ENCODE data around the gene TPD52L2.

The TPD52L2 gene

DNA sequence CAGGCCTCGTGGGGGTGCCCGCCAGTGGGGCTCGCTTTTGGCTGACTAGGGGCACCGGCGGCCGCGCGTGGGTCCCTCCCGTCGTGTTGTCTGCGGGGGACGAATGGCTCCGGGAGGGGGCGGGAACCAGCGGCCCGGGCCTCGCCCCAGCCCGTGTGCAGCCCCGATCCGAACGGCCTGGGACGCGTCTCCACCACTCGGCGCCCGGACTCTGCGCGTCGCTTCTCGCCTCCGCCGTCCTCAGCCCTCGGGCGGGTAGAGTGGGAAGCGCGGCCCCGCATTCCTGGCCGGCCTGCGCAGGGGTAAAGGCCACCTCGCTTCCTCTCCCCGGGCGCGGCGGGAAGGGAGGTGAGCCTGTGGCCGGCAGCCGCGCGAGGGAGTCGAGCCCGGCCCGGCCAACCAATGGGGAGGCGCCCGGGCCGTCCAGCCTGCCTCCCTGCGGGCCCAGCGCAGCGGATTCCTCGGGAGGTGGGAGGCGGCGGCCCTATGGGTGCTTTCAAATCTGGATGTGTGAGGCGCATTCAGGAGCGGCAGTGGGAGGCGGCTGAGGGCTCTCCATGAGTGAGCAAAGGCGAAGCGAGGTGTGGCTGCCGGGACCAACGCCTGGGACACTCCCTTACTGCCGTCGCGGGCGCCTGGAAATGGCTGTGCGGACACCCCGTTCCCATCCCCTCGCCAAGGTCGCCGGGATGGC is 32.9 kb upstream of the TPD52L2 start:
- TF ChIP-seq, protein P1, sequence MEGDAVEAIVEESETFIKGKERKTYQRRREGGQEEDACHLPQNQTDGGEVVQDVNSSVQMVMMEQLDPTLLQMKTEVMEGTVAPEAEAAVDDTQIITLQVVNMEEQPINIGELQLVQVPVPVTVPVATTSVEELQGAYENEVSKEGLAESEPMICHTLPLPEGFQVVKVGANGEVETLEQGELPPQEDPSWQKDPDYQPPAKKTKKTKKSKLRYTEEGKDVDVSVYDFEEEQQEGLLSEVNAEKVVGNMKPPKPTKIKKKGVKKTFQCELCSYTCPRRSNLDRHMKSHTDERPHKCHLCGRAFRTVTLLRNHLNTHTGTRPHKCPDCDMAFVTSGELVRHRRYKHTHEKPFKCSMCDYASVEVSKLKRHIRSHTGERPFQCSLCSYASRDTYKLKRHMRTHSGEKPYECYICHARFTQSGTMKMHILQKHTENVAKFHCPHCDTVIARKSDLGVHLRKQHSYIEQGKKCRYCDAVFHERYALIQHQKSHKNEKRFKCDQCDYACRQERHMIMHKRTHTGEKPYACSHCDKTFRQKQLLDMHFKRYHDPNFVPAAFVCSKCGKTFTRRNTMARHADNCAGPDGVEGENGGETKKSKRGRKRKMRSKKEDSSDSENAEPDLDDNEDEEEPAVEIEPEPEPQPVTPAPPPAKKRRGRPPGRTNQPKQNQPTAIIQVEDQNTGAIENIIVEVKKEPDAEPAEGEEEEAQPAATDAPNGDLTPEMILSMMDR (IDR thresholded peaks at IDR 0.05; ENCODE audit: insufficient read depth, low read length, poor library complexity, severe bottlenecking): no peak
- Histone ChIP-seq H3K36me3 (ENCODE audit: control insufficient read depth, insufficient read depth, low read length) (no peaks in the 10 kb centered on the region; the same call in 1 of the 2 replicates), H3K27me3 (replicated peaks; ENCODE audit: control insufficient read depth, insufficient read depth, low read length) (no peaks in the 10 kb centered on the region; the same call in 1 of the 2 replicates), H3K4me3 (replicated peaks; ENCODE audit: low read depth, low read length) (no peak overlapping the region)
- DNase-seq (ENCODE audit: extremely low read depth, insufficient read length): no peak

DNA sequence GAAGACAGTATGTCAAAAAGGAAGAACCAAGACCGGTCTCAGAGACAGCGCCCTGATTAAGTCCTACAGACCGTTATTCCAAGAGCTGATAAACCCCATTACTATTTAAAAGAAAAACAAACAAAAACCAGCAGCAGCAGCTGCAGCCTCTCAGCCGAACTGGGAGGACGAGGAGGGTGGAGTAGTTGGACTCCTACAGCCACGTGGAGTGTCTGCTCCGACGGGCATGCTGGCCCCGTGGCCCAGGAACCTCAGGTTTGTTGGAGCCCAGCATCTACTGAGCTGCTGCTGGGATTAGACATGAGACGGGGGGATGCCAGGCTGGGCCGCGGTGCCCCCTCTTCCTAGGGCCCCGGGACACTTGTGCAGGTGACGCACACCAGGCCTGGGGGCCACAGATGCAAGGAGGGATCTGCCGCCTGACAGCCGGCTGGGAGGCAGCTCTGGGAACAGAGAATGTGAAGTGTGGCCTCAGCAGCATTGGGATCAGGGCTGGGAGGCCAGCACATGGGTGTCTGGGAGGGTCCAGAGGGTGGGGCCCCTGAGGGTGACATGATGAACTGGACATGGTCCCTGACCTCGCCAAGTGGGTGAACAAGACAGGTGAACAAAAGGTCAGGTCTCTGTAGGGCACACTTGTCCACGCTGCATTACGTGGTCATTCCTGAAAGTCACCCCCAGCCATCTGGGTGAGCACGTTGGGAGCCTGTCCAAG is 31.1 kb upstream of the TPD52L2 start:
- TF ChIP-seq, protein P1 (IDR thresholded peaks at IDR 0.05; ENCODE audit: insufficient read depth, low read length, poor library complexity, severe bottlenecking): no peak
- Histone ChIP-seq H3K36me3 (ENCODE audit: control insufficient read depth, insufficient read depth, low read length) (no peaks in the 10 kb centered on the region), H3K4me3 (replicated peaks; ENCODE audit: low read depth, low read length) (no peak overlapping the region), H3K27me3 (replicated peaks; ENCODE audit: control insufficient read depth, insufficient read depth, low read length) (no peaks in the 10 kb centered on the region; the same call in 1 of the 2 replicates)
- no peak for DNase-seq (ENCODE audit: extremely low read depth, insufficient read length)

DNA sequence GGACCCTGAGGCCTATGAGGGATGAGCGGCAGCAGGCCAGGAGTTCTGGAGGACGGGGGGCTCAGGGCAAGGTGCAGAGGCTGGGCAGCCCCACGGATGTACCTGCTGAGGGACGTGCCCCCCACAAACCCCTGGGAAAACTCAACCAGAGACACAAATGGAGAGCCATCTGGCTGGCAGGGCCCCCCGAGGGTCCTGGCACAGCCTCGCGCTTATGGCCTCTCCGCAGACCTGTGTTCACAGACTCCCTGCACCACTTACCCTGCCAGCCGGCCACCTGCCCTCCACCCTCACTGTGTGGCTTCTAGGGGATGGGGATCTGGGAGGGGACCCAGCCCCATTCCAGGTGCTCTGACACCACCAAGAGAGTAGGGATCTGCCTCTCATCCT is 30.6 kb upstream of the TPD52L2 start:
- no peaks in the 10 kb centered on the region for H3K36me3 ChIP-seq (ENCODE audit: control insufficient read depth, insufficient read depth, low read length)
- DNase-seq (ENCODE audit: extremely low read depth, insufficient read length): no peak
- TF ChIP-seq, protein P1 (IDR thresholded peaks at IDR 0.05; ENCODE audit: insufficient read depth, low read length, poor library complexity, severe bottlenecking): no peak
- no peaks in the 10 kb centered on the region; the same call in 1 of the 2 replicates for H3K27me3 ChIP-seq (replicated peaks; ENCODE audit: control insufficient read depth, insufficient read depth, low read length)
- H3K4me3 ChIP-seq (replicated peaks; ENCODE audit: low read depth, low read length): no peak overlapping the region

DNA sequence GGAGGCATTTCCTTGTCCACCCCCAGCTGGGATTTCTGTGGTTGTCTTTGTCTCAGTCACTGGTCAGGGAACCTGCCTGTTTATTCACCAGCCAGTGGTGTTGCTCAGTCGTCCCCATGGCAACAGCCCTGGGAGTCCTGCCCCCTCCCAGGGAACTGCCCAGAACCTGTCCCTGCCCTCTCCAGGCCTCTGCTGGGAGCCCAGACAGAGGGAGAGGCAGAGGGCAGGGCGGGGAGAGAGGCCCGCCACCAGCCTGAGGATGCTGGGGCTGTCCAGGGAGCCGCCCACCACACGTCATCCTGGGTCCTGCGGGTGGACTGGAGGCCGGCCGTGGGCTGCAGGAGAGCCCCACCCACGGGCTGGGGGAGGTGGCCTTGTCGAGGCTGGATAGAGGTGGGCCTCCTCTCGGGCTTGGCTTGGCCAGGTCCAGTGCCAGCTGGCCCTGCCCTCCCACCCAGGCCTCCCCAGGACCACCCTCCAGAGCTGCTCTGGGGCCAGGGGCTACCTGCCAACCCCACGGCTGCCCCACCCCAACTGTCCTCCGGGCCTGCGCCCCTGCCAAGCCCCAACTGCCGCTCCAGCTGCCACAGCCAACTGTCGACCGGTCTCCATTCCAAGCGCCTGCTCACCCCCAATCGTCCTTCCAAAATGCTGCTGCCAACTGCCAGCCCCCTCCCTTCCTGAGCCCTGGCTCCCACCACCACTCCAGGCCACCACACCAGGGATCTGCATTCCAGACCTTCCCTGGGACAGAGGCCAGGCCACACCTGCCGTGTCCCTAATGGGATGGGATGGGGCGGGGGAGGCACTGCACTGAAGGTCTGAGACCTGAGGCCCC is 29.8 kb upstream of the TPD52L2 start:
- no peak for DNase-seq (ENCODE audit: extremely low read depth, insufficient read length)
- Histone ChIP-seq H3K27me3 (replicated peaks; ENCODE audit: control insufficient read depth, insufficient read depth, low read length) (no peaks in the 10 kb centered on the region; the same call in 1 of the 2 replicates), H3K36me3 (ENCODE audit: control insufficient read depth, insufficient read depth, low read length) (no peaks in the 10 kb centered on the region), H3K4me3 (replicated peaks; ENCODE audit: low read depth, low read length) (no peak overlapping the region)
- TF ChIP-seq, protein P1 (IDR thresholded peaks at IDR 0.05; ENCODE audit: insufficient read depth, low read length, poor library complexity, severe bottlenecking): no peak

DNA sequence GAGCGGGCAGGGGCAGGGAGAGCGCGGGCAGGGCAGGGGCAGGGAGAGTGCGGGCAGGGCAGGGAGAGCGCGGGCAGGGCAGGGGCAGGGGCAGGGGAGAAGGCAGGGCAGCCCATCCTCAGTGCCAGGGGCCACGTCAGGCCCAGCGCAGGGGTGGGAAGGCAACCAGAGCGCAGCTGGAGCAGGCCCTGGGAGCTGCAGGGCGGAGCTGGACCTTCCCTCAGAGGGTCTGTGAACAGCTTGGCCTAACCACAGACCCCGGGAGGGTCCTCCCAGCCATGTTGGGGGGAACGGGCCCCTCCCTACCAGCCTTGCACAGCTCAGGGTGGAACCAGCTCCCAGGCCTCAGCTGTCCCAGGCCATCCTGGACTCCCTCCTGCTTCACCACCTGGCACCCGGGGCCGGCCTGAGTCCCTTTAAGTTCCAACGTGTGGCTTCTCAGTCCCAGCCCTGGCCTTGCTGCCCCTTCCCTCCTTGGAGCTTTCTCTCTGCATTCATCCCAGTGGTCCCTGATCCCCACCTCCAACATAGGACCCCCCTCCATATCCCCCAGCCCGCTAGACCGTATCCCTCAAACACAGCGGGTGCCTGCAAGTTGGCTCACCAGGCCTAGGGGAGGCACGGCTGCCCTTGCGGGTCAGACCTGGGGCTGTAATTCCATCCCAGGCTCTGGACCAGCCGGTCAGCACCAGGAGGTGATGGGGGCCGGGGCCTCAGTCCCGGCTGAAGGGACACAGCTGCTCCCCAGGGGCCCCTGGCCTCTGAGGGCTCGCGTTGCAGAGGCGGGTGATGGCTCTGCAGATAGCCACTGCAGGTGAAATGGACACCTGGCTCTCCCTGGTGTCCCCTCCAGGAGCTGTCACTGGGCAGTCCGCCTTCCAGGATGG is 28.4 kb upstream of the TPD52L2 start:
- H3K27me3 ChIP-seq (replicated peaks; ENCODE audit: control insufficient read depth, insufficient read depth, low read length): no peaks in the 10 kb centered on the region; the same call in 1 of the 2 replicates
- H3K4me3 ChIP-seq (replicated peaks; ENCODE audit: low read depth, low read length): no peak overlapping the region
- H3K36me3 ChIP-seq (ENCODE audit: control insufficient read depth, insufficient read depth, low read length): no peaks in the 10 kb centered on the region
- no peak for DNase-seq (ENCODE audit: extremely low read depth, insufficient read length)
- TF ChIP-seq, protein P1 (IDR thresholded peaks at IDR 0.05; ENCODE audit: insufficient read depth, low read length, poor library complexity, severe bottlenecking): no peak
